Amygdala (tissue), 56 donors: Measurements from ENCODE around the gene ANXA6.
A peak's percentile ranks its signal among the peaks of the same experiment; 100 is the strongest.
"Not testable (repeated sequence)": the region's sequence is repeated elsewhere in the genome, so short reads cannot be mapped to it uniquely, and the experiment has no call there.

Experiments used
- DNase-seq, 56 donors: peaks; one replicate each; lab custom pipeline; 2025; lab: John Stamatoyannopoulos, UW

The ANXA6 gene

DNA sequence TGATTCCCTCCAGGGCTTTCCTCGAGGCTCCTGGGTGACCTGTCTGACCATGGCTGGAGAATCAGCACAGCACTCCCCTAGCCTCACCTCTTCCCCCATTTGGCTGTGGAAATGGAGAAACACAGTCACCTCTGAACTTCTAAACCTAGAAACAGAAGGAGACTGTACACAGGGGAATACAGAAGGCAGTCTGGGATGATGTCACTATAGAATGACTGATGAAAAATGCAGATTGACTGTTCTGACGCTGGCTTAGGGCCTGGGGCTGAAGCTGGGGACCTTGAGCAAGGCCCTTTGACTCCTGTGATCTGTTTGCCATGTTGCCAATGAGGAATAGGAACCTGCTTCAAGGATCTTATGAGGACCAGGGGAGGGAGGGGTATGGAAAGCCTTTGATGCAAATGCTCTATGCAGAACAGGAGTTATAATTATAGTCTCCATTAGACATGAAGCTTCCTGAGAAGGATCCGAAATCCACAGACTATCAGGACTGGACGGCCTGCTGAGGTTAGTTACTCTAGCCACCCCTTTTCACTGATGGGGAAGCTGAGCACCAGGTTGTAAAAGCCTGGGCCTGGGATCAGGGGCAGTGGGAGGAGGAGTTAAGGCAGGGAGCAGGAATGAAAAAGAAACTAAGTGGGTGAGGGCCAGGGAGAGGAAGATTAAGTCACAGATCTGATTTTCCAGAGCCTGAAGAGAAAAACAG, 24.4 kb upstream of the ANXA6 start:
- DNase-seq, result no peak

DNA sequence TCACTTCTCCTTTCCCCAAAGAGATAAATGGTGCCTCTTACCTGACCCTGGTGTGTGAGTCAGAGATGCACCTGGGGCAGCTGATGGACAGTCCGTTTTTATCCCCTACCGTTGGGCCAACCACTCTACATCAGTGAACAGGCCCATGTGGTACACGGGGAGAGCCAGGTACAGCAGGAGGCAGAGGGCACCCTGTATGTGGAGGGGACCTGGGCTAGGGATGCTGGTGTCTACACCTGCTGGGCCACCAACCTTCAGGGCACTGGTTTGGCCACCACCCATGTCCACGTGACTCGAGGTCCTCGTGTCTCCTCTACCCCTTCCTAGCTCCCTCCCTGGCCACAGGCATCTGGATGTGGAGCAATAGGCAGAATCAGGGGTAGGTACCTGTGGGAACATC, 22.7 kb upstream of the ANXA6 start:
- DNase-seq, result no peak

DNA sequence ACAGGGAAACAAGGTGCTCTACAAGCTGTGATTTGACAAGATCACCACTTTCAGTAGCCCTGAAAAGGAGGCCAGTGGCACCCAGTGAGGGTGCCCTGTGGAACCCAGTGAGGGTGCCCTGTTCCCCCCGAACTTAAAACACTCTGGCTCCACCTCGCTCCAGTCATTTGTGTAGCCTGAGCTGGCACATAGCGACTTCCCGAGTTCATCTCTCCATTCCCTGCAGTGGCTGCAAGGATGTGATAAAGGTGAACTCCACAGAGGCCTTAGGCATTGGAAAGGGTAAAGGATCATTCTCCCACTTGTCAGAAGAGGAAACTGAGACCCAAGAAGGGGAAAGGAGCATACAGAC, 21.9 kb upstream of the ANXA6 start:
- DNase-seq, result no peak

DNA sequence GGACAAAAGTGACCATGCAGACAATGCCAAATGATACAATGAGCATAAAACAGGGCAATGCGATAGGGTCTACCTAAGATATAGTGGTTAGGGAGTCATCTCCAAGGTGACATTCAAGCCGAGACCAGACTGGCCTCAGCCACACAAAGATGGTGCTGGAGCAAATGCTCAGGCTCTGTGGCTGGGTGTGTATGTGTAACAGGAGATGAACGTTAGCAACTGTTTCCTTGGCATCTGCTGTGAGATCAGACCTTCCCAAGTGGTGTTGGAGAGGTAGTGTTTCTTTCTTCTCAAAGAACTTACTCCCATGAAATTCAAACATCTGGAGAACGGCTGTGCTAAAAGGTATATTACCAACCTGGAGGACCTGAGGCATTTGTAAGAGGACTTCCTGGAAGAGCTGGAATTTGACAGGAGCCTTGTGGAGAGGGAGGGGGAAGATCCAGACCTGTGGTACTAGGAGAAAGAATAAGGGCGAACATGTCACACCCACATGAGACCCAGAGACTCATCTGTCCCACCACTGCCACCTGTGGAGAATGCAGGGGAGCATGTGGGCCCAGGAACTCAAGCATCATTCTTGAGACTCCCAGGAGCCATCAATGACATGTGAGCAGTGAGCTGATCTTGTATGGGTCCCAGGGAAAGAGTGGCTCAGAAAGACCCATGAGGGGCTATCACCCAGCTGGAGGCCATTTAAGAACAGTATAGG, 21.4 kb upstream of the ANXA6 start:
- no peak for DNase-seq

DNA sequence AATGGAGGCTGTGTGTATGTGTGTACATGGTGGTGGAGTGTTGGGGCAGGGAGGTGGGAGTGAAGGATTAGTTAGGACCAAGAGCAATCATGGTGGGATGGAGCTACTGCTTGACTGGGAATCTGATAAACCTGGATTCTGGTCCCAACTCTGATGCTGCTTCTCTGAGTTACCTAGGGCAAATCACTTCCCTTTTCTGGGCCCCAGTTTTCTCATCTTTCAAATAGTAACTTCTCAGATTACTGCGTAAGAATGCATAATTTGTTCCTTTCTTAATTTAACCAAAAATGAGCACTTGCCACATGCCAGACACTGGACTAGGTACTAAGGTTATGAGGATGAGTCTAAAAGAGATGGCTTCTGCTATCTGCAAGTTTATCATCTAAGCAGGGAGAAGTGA, 20.8 kb upstream of the ANXA6 start:
- no peak for DNase-seq

DNA sequence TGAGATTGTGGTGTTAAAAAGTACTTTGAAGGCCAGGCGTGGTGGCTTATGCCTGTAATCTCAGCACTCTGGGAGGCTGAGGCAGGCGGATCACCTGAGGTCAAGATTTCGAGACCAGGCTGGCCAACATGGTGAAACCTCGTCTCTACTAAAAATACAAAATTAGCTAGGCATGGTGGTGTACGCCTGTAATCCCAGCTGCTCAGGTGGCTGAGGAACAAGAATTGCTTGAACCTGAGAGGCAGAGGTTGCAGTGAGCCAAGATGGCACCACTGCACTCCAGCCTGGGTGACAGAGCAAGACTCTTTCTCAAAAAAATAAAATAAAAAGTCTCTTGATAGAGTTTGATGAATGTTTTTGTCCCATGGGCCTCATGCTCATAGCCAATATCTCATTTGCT, 18.7 kb upstream of the ANXA6 start:
- DNase-seq, result not testable (repeated sequence)

DNA sequence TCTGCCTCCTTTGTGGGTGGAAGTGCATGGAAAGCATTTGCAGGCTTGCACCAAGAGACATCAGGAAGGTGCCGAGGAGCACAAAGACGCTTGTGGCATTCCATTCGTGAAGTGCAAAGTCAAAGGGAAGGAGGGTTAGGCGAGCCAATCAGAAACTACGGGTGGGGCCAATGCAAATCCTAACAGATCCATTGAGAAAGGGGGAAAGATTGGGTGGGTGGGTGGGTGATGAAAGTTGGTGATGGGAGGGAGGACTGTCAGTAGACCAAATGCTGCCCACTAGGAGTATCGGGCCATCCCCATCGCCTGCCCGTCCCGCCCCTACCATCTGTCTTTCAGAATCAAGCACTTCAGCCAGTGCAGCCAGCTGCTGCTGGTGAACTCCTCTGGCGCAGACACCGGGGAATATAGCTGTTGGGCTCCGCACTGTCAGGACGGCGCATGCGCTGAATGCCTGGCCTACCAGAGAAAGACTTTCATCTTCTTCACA, 17.1 kb upstream of the ANXA6 start:
- DNase-seq, result no peak

DNA sequence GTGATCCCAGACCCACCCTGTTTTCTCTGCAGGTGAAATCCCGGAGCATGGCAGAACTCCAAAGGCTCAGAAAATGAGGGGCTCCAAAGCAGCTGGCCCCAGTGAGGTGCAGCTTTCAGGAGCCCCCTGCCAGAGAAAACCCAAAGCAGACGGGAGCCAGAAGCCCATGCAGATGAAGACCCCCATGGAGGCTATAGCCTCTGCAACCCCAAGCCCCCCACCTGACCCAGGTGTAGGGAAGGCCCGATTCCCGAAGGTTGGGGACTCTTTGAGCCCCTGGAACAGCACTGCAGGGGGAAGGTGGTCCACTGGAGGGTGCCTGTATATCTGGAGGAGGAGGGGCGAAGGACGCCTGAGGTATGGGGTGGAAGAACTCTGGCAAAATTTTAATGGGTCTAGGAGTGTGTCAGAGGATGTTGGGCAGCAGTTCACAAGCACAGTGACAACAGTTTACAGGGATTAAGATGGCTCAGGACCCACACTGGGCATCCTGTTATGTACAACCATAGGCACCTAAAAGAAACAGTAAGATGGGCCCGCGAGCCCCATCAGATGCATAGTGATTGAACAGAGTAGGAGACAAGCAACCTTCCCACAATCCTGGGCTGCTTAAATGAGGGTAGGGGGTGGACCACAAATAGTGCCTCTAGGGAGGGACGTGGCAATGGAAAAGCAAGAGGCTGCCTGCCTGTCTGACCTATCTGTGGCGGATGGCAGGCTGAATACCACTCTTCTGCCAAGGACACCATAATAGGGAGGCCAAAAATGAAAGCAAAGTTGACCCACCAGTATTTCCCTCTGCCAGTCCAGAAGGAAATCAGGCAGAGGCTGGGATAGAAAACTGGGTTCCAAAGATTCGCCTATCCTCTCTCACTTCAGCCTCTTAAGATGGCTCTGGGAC, 16.4 kb upstream of the ANXA6 start:
- DNase-seq, result no peak

DNA sequence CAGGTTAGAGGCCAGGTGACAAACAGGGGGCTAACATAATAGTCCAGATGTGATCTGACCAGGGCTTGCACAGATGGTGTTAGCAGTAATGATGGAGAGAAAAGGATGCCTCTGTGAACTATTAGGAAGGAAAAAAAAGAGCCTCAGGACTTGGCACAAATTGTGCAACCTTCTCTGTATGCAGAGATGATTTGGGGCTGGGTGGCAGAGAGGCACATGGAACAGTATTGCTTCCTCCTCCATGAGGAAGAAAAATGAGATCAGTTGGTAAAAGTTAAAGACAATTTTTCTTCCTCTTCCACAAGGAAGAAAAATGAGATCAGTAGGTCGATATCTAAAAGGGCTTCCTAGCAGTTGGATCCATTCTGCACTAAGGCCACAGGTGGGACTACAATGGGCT, 13.9 kb upstream of the ANXA6 start:
- no peak for DNase-seq

DNA sequence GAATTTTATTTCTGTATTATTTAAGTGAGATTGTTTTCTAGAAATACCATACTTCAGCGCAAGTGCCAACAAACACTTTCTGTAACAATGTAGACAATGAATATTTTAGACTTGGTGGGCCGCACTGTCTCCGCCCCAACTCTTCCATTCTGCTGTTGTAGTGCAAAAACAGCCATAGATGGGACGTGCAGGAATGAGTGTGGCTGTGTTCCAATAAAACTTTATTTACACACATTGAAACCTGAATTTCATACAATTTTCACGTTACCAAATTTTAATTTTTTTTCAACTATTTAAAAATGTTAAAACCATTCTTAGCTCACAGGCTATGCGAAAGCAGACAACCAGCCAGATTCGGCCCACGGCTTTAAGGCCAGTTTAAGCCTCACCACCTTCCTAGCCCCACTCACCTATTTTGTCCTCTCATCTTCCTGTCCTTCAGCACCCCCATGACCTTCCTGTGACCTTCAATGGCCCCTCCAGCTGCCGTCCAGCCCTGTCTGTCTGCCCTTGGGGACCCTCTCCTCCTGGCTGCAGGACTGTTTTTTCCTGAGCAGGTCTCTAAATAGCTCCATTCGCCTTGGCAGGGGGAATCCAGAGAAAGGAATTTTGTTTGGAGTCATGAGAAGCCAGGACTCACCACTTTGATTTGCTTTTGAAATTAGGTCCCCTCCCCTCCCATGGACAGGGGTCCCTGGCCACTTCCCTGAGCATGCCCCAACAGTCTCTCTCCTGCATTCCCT, 11.2 kb upstream of the ANXA6 start:
- DNase-seq, result no peak

DNA sequence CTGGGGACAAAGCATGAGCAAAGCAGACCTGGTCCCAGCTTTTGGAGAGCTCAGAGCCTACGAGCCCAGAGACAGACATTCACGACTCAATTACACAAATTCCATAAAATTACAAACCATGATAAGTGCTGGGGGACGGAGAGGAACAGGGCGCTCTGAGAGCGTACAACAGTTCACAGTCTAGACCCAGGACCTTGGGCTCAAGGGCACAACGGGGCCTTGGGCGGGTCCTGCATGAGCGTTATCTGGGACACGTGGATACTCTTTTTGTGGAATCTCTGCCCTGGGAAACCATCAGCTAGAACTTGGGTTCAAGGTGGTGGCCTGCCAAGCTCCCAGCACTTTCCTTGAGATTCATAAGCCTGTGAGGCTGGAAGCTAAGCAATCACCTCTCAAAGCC, 9.4 kb upstream of the ANXA6 start:
- DNase-seq, result no peak

DNA sequence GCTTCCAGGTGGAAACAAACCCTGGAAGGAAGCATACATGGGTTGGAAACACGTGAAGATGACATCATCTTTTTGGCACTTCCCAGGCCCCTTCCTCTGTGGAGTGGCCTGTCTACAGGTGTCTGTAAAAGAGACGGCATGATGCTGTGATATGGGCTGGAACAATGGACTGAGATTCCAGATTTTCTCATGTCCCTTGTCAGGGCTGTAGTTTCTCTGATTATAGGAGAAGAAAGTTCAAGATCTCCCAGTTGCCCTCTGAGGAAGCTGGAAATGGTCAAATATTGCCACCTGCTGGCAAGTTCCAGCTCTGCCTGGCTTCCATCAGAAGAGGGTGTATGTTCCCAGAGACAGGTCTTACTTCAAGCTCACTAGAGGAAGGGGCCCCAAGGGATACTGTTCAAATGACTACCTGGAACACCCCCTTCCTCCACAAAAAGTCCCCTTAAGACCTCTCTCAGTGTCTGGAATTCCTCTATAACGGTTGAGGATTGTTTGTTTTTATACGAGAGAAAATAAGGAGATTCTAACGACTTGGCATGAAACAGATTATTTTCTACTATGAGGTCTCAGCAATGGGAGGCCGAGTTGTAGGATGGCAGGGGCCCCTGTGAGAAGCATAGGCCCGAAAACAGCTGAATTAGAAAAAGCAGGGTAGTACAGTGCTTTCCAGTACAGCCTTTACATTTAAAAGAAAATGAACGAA, 7.3 kb upstream of the ANXA6 start:
- peak in 43 of 56 donors; percentile 4 to 85 (median 45) for DNase-seq

DNA sequence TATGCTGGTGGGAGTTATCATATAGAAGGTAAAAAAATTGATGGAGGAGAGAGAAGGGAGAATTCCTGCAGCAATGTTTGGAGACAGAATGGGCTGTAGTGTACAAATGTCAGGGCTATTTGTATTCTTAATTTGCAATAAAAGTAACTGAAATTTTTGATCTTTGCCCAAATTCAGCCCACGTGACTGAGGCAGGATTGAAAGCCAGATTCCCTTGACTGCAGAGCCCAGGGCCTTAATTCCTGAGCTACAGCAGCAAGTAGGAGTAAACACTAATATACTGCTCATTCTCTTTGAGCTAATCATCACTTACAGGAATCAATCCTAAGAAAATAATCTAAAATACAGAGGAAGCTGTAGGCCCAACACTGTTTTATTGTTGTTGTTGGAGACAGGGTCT, 5.2 kb upstream of the ANXA6 start:
- DNase-seq, result no peak

DNA sequence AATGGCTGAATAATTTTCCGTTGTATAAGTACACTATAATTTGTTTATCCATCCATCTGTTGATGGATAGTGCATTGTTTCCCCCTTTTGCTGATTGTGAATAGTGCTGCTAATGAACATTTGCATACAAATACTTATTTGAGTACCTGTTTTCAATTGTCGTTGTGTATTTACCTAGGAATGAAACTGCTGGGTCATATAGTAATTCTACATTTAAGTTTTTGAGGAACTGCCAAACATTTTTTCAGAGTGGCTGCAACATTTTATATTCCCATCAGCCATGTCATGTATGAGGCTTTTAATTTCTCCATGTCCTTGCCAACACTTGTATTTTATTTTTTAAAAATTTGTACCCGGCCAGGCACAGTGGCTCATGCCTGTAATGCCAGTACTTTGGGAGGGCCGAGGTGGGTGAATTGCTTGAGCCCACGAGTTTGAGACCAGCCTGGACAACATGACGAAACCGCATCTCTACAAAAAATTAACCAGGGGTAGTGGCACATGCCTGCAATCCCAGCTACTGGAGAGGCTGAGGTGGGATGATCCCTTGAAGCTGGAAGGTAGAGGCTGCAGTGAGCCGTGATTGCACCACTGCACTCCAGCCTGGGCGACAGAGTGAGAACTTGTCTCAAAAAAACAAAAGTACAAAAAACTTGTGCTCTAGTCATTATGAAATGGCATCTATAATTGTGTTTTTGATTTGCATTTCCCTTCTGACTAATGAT, 2.2 kb upstream of the ANXA6 start:
- no peak for DNase-seq

DNA sequence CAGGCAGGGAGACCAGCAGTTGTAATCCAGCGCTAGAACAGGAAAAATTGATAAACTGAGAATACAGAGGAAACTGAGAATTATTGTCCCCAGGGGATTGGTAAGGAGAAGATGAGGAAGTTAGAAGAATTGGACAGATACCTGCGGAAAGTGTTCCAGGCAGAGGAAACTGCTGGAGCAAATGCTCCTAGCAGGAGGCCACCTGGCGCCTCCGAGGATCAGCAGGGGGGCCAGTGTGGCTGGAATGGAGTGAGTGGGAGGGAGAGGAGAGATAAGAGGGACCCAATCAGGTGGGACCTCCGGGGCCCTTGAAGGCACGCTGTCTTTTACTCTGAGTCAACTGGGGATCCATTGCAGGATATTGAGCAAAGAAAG, 695 bp upstream of the ANXA6 start:
- DNase-seq, result no peak

DNA sequence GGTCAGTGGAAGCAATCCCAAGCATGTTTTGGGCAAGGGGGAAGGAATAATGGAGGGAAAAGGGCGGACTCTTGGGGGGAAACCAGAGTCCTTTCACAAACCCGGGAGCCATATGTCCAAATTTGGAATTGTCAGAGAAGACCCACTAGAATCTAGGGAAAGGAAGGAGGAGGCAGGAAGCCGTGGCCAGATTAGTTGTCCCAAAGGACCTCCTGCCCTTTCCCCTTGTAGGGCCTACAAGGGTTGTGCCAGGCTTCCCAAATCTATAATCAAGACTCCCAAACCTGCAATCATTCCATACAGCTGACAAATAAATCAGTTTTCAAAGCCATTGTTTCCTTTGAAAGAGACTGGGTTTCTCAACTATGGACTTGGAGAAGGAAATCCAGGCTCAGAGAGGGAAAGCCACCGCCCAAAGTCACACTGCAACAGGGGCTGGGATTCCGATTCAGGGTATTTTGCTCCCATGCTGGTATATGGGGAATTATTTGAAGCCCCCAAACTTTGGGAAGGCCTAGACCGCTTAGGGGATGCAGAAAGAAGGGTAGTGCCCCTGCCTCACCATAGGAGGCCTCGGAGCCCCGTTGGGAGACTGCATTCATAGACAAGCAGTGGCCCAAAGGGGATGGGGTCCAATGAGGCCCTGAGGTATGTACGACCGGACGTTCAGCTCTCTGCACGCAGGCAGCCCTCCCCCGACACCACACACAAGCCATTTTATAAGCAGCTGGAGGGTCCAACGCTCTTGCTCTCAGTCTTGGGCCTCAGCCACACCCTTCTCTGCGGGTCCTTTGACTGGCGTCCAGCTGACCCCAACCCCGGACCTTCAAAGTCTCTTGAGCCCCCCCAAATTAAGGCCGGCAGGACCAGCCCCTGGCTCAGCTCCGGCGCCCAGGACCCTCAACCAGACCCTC, 815 bp downstream of the ANXA6 start:
- DNase-seq, result peak in 3 of 56 donors; percentile 6 to 31 (median 25)

DNA sequence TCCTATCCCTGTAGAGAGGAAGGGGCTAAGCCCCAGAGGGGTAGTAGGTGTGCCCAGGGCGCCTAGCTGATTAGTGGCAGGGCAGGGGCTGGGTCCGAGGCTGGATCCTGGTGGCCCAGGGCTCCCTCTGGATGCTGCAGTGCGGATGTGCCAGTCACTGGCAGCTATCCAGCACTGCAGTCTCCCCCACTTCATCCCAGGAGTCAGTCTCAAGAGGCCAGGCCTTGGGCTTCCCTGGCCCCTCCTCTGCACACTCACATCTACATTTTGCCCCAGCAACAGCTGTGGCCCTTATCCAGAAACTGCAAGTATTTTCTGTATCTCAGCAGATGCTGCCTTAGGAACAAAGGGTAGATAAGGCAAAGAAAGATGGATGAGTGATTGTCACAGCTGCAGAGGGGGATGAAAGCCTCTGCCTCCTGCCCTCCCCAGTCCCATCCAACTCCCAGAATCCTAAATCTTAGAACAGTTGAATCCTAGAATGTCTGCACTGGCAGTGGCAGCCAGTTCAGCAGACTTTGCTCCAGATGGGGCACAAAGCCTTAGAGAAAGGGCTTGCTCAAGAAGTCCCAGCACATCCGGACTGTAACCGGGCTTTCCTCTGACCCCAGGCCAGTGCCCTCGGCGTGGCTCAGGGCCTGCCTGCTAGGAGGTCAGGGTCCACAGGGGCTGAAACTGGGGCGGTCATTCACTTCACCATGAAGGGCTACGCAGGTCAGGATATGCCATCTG, 1.6 kb downstream of the ANXA6 start:
- DNase-seq, result peak in 9 of 56 donors; percentile 6 to 46 (median 14)
